Neural cell (in vitro differentiated cells): ENCODE results near the gene PARP12. TPM values are rescaled to one million over a fixed set of nuclear protein-coding genes. Genes with fewer than 3 reads are reported as not detected.

Experiments
- H2AFZ ChIP-seq: fragments of 200-600, 300-800 bp; sonication (generic), shearing (Covaris generic); 2 replicates; pipeline ENCODE4 v1.6.0; 2014; ENCODE audit warnings: low read depth, mild to moderate bottlenecking, antibody characterized with exemption, low read length, moderate library complexity
- H3F3A ChIP-seq: fragments of 200-600 bp; shearing (Covaris generic); 2 replicates; pipeline ENCODE4 v1.6.1; 2016; ENCODE audit warnings: mild to moderate bottlenecking, moderate library complexity, mixed read lengths, antibody characterized with exemption, low read length; ENCODE audit not compliant: insufficient read depth, poor library complexity, severe bottlenecking
- H3K27ac ChIP-seq: fragments of 200-600, 300-800 bp; sonication (generic), shearing (Covaris generic); 2 replicates; pipeline ENCODE4 v1.5.1; 2014; ENCODE audit warnings: mild to moderate bottlenecking, low read length, moderate library complexity
- H3K27me3 ChIP-seq: fragments of 300-800, 200-600 bp; sonication (generic), shearing (Covaris generic); 2 replicates; pipeline ENCODE4 v1.6.0; 2014; ENCODE audit warnings: mild to moderate bottlenecking, low read depth, low read length, moderate library complexity; ENCODE audit not compliant: insufficient read depth
- H3K36me3 ChIP-seq: fragments of 300-800, 200-600 bp; sonication (generic), shearing (Covaris generic); 2 replicates; pipeline ENCODE4 v1.5.1; 2014; ENCODE audit warnings: mild to moderate bottlenecking, antibody characterized with exemption, low read length, moderate library complexity; ENCODE audit not compliant: insufficient read depth
- H3K4me2 ChIP-seq: fragments of 300-800, 200-600 bp; sonication (generic), shearing (Covaris generic); 2 replicates; pipeline ENCODE4 v1.6.0; 2014; ENCODE audit warnings: mild to moderate bottlenecking, low read length
- H3K4me3 ChIP-seq: fragments of 300-800, 200-600 bp; sonication (generic), shearing (Covaris generic); 2 replicates; pipeline ENCODE4 v1.5.1; 2014; ENCODE audit warnings: mild to moderate bottlenecking, low read length, moderate library complexity
- H3K79me2 ChIP-seq: fragments of 200-600 bp; shearing (Covaris generic); replicated peaks from 2 replicates; pipeline ENCODE4 v1.6.0; 2014; ENCODE audit warnings: mild to moderate bottlenecking, low read length, moderate library complexity; ENCODE audit not compliant: insufficient read depth
- H3K9ac ChIP-seq: fragments of 300-800, 200-600 bp; sonication (generic), shearing (Covaris generic); 2 replicates; pipeline ENCODE4 v1.6.1; 2016; ENCODE audit warnings: mild to moderate bottlenecking, low read length, mixed read lengths
- H3K9me2 ChIP-seq: fragments of 200-600 bp; shearing (Covaris generic); 2 replicates; pipeline ENCODE4 v1.6.1; 2016; ENCODE audit warnings: mild to moderate bottlenecking, low read length, mixed read lengths; ENCODE audit not compliant: insufficient read depth
- H3K9me3 ChIP-seq: fragments of 200-600, 300-800 bp; sonication (generic), shearing (Covaris generic); 2 replicates; pipeline ENCODE4 v1.6.1; 2016; ENCODE audit warnings: mild to moderate bottlenecking, mixed run types, low read length, moderate library complexity, mixed read lengths
- H4K20me1 ChIP-seq: fragments of 200-600 bp; shearing (Covaris generic); 2 replicates; pipeline ENCODE4 v1.6.1; 2016; ENCODE audit warnings: mild to moderate bottlenecking, mixed run types; ENCODE audit not compliant: insufficient read depth
- EP300 ChIP-seq: fragments of 450-650 bp; conservative IDR thresholded peaks from 2 replicates; pipeline ENCODE4 v1.6.1; 2014; ENCODE audit warnings: antibody characterized with exemption, mild to moderate bottlenecking, moderate library complexity; ENCODE audit not compliant: poor library complexity, severe bottlenecking
- EZH2 ChIP-seq: fragments of 200-600, 300-800 bp; shearing (Covaris generic), sonication (generic); IDR thresholded peaks from 2 replicates; pipeline ENCODE4 v1.6.1; 2014; ENCODE audit warnings: antibody characterized with exemption, low read length, borderline replicate concordance, mild to moderate bottlenecking; ENCODE audit not compliant: insufficient read depth, poor library complexity, severe bottlenecking
- MXI1 ChIP-seq: fragments of 450-650 bp; conservative IDR thresholded peaks from 2 replicates; pipeline ENCODE4 v1.6.1; 2014; ENCODE audit warnings: antibody characterized with exemption, mild to moderate bottlenecking; ENCODE audit not compliant: poor library complexity, severe bottlenecking
- POLR2AphosphoS5 ChIP-seq: IDR thresholded peaks from 2 replicates; pipeline ENCODE4 v1.6.1; 2012
- RAD21 ChIP-seq: fragments of 450-650 bp; conservative IDR thresholded peaks from 2 replicates; pipeline ENCODE4 v1.6.1; 2014; ENCODE audit warnings: antibody characterized with exemption, mild to moderate bottlenecking, moderate library complexity
- SMC3 ChIP-seq: fragments of 450-650 bp; conservative IDR thresholded peaks from 2 replicates; pipeline ENCODE4 v1.6.1; 2014; ENCODE audit warnings: antibody characterized with exemption, mild to moderate bottlenecking, moderate library complexity; ENCODE audit not compliant: poor library complexity
- TAF1 ChIP-seq: IDR thresholded peaks from 2 replicates; pipeline ENCODE4 v1.6.1; 2012; ENCODE audit warnings: low read depth
- polyA plus RNA-seq: library from polyadenylated mRNA; depleted of rRNA; stranded (reverse); fragments of >200 nt; gene quantifications from 2 replicates; pipeline ENCODE4 v1.2.3, GENCODE V29; 2014
- TF ChIP-seq, protein P1 (sequence below): fragments of 450-650 bp; IDR thresholded peaks from 2 replicates; pipeline ENCODE4 v1.5.1; 2014; ENCODE audit warnings: antibody characterized with exemption, mild to moderate bottlenecking, moderate library complexity; ENCODE audit not compliant: poor library complexity, severe bottlenecking
- TF ChIP-seq, protein P2 (sequence below): IDR thresholded peaks from 2 replicates; pipeline ENCODE4 v1.6.1; 2012; ENCODE audit warnings: borderline replicate concordance

PARP12 gene
- polyA plus RNA-seq, 1 donor from 2014 or later = not detected

DNA sequence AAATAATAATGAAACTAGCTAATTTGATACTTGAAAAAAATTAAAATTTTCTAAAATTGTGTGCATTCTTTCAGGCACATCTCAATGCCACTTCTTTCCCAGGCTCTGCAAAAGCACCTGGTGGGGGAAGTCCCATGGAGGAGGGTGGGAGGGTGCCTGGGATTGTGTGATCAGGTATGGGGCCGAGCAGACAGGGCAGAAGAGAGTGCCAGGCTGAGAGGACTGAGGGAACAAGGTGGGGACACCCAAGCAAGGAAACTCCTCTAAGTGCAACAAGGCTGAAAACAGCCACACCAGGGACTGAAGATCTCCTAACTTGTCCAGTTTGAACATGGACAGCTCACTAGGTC, 13.8 kb downstream of the PARP12 start:
- Histone ChIP-seq H3K9me3 (peaks cover 3% of the 10 kb centered on the region), H4K20me1 (no peaks in the 10 kb centered on the region), H3K9me2 (no peaks in the 10 kb centered on the region), H3K36me3 (no peaks in the 10 kb centered on the region), H2AFZ (no peak overlapping the region), H3F3A (no peaks in the 10 kb centered on the region), H3K27me3 (no peaks in the 10 kb centered on the region), H3K79me2 (no peaks in the 10 kb centered on the region), H3K9ac (no peak overlapping the region), H3K27ac (no peak overlapping the region), H3K4me3 (no peak overlapping the region), H3K4me2 (no peak overlapping the region)
- TF ChIP-seq, protein P1, sequence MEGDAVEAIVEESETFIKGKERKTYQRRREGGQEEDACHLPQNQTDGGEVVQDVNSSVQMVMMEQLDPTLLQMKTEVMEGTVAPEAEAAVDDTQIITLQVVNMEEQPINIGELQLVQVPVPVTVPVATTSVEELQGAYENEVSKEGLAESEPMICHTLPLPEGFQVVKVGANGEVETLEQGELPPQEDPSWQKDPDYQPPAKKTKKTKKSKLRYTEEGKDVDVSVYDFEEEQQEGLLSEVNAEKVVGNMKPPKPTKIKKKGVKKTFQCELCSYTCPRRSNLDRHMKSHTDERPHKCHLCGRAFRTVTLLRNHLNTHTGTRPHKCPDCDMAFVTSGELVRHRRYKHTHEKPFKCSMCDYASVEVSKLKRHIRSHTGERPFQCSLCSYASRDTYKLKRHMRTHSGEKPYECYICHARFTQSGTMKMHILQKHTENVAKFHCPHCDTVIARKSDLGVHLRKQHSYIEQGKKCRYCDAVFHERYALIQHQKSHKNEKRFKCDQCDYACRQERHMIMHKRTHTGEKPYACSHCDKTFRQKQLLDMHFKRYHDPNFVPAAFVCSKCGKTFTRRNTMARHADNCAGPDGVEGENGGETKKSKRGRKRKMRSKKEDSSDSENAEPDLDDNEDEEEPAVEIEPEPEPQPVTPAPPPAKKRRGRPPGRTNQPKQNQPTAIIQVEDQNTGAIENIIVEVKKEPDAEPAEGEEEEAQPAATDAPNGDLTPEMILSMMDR = no peak
- no peak for TF ChIP-seq SMC3
- no peak for TF ChIP-seq POLR2AphosphoS5
- no peak for TF ChIP-seq RAD21
- TF ChIP-seq, protein P2, sequence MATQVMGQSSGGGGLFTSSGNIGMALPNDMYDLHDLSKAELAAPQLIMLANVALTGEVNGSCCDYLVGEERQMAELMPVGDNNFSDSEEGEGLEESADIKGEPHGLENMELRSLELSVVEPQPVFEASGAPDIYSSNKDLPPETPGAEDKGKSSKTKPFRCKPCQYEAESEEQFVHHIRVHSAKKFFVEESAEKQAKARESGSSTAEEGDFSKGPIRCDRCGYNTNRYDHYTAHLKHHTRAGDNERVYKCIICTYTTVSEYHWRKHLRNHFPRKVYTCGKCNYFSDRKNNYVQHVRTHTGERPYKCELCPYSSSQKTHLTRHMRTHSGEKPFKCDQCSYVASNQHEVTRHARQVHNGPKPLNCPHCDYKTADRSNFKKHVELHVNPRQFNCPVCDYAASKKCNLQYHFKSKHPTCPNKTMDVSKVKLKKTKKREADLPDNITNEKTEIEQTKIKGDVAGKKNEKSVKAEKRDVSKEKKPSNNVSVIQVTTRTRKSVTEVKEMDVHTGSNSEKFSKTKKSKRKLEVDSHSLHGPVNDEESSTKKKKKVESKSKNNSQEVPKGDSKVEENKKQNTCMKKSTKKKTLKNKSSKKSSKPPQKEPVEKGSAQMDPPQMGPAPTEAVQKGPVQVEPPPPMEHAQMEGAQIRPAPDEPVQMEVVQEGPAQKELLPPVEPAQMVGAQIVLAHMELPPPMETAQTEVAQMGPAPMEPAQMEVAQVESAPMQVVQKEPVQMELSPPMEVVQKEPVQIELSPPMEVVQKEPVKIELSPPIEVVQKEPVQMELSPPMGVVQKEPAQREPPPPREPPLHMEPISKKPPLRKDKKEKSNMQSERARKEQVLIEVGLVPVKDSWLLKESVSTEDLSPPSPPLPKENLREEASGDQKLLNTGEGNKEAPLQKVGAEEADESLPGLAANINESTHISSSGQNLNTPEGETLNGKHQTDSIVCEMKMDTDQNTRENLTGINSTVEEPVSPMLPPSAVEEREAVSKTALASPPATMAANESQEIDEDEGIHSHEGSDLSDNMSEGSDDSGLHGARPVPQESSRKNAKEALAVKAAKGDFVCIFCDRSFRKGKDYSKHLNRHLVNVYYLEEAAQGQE = no peak
- TF ChIP-seq EP300 = no peak

DNA sequence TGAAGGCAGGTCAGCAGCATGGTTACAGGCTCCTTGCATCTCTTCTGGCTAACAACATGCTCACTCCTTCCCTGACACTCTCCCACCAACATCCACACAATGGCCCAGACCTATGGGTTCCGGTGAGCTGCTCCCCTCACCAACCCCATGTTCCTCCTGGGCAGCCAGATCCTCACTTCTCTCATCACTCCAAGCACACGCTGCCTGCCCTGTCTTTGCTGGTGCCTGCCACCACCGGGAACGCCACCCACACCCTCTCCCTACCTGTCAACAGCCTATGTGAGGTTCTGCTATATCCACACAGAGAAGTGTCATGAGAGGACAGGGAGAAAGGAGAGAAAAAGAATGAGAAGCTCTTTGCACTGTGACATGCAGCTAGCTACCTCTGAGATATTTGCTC, 14.6 kb downstream of the PARP12 start:
- no peak overlapping the region for H3K27ac ChIP-seq
- H3K27me3 ChIP-seq = no peaks in the 10 kb centered on the region
- TF ChIP-seq EZH2 = no peak
- TF ChIP-seq, protein P2 = no peak
- no peak for TF ChIP-seq EP300
- no peak for TF ChIP-seq SMC3
- no peak for TF ChIP-seq MXI1
- no peak for TF ChIP-seq TAF1
- TF ChIP-seq POLR2AphosphoS5 = no peak
- TF ChIP-seq, protein P1 = no peak
- TF ChIP-seq RAD21 = no peak
- H3K9ac ChIP-seq = no peak overlapping the region
- H2AFZ ChIP-seq = no peak overlapping the region
- H3K9me2 ChIP-seq = no peaks in the 10 kb centered on the region
- no peaks in the 10 kb centered on the region for H3K79me2 ChIP-seq
- H3F3A ChIP-seq = no peaks in the 10 kb centered on the region
- H3K36me3 ChIP-seq = no peaks in the 10 kb centered on the region
- H4K20me1 ChIP-seq = no peaks in the 10 kb centered on the region
- H3K9me3 ChIP-seq = peaks cover 3% of the 10 kb centered on the region
- no peak overlapping the region for H3K4me2 ChIP-seq
- H3K4me3 ChIP-seq = no peak overlapping the region
